ENCODE results near the gene SNTG2.
A peak's percentile ranks its signal among the peaks of the same experiment; 100 is the strongest.
"Not testable (repeated sequence)": the region's sequence is repeated elsewhere in the genome, so short reads cannot be mapped to it uniquely, and the experiment has no call there.

SNTG2 gene

DNA sequence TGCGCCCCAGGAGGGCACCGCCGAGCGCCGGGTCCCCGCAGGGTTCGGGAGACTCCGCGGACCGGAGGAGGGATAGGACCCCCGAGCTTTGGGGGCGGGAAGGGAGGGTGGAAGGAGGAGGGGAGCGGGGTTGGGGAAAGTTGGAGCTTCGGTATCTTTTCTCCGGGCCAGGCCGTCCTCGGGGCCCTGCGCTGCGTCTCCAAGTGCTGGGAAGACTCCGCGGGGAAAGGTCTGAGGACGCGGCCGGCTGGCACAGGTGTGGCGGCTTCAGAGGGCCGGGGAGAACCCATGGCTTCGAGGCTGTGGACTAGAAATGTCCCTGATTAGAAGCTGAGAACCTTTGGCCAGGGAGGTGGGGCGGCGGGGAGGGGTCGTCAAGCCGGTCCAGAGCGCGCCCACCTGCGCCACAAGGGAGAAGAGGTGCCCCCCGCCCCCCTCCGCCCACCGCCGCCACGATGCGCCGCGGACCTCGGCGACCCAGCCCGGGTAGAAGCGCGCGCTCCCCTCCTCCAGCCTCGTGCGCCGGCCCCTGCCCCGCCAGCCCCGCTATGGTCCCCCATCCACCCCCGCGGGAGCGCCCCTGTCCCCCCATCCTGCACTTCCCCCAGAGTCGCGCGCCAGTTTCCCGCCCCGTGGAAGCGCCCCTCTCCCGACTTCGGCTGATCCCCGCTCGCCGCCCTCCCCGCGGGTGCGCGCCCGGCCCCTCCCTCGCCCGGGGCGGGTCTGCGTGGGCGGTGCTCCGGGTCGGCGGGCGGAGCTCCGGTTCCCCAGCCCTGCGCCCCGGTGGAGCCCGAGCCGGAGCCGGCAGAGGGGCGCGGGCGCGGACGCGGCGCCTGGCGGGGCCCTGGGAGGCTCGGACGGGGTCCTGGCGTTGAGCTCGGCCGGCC, at the start of gene SNTG2:
Gene SNTG2, plus strand, starts transcription at position 770 of the 887 bp plus-strand sequence. CDS start 148 bp downstream, outside the sequence.
- H3K36me3 ChIP-seq (ENCODE audit: control insufficient read depth, low read depth, low read length) = no peaks in the 10 kb centered on the region
- H3K4me3 ChIP-seq (ENCODE audit: low read length) = peak within 1 kb of the TSS; percentile 78
- peaks cover 39% of the 10 kb centered on the region for H3K4me1 ChIP-seq (ENCODE audit: control insufficient read depth, low read depth, low read length)
- H3K27me3 ChIP-seq (ENCODE audit: control insufficient read depth, insufficient read depth, low read length) = peaks cover 36% of the 10 kb centered on the region
- peak within 1 kb of the TSS; percentile 53 for H3K9ac ChIP-seq (ENCODE audit: low read length)
- H3K27ac ChIP-seq (ENCODE audit: low read length) = no peak within 1 kb of the TSS
- no peaks in the 10 kb centered on the region for H3K9me3 ChIP-seq (ENCODE audit: control insufficient read depth, low read depth, low read length)

DNA sequence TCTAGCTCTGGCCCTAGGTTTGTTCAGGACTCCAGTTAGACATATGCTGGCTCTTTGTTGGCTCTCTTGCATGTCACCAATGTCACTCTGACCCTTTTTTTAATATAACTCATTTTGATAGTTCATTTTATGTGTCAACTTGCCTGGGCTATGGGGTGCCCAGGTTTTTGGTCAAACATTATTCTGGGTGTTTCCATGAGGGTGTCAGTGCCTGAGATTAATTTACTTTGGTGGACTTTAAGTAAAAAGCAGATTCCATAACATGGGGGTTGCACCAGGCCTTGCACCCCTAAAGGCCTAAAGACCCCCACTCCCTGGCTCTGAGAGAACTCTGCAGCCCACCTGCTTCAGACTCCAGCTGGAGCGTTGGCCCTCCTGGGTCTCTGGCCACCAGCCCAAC, 48.1 kb upstream of the SNTG2 start:
- no peak overlapping the region for H3K27ac ChIP-seq (ENCODE audit: low read length)
- H3K27me3 ChIP-seq (ENCODE audit: control insufficient read depth, insufficient read depth, low read length) = no peaks in the 10 kb centered on the region
- no peaks in the 10 kb centered on the region for H3K36me3 ChIP-seq (ENCODE audit: control insufficient read depth, low read depth, low read length)
- no peak overlapping the region for H3K9ac ChIP-seq (ENCODE audit: low read length)
- peaks cover 8% of the 10 kb centered on the region for H3K4me1 ChIP-seq (ENCODE audit: control insufficient read depth, low read depth, low read length)
- no peaks in the 10 kb centered on the region for H3K9me3 ChIP-seq (ENCODE audit: control insufficient read depth, low read depth, low read length)
- no peak overlapping the region for H3K4me3 ChIP-seq (ENCODE audit: low read length)

DNA sequence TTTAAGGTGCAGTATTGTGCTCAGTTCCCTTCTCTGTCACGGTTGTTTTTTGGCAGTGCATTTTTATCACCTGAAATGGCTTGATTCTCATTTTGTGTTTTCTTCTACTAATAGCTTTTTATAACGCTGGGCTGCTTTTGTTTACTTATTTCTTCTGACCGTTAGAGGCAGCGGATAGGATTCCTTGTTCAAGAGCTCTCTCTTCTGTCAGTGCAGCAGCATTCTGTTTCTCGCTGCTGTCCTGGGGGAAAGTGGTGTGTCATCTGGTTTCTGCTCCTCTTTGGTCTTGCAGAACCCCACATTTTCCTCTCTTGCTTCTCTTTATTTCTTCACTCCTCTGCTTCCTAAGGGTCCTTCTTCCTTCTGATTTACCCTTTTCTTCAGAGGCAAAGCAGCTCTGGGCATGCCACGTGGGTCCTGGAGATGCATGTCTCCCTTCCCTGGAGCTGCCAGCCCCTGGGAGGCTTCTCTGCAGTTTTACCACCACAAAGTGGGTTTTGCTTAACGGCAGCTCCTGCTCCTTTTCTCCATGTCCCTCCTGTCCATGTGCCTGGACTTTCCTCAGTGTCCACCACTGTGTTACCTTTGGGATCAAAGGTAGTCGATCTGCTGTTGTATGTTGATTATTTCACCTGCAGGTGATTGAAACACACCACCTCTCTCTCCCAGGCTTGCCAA, 47.3 kb upstream of the SNTG2 start:
- Histone ChIP-seq H3K36me3 (ENCODE audit: control insufficient read depth, low read depth, low read length) (no peaks in the 10 kb centered on the region), H3K9ac (ENCODE audit: low read length) (no peak overlapping the region), H3K27me3 (ENCODE audit: control insufficient read depth, insufficient read depth, low read length) (no peaks in the 10 kb centered on the region), H3K4me1 (ENCODE audit: control insufficient read depth, low read depth, low read length) (peaks cover 8% of the 10 kb centered on the region), H3K27ac (ENCODE audit: low read length) (no peak overlapping the region), H3K9me3 (ENCODE audit: control insufficient read depth, low read depth, low read length) (no peaks in the 10 kb centered on the region), H3K4me3 (ENCODE audit: low read length) (no peak overlapping the region)

DNA sequence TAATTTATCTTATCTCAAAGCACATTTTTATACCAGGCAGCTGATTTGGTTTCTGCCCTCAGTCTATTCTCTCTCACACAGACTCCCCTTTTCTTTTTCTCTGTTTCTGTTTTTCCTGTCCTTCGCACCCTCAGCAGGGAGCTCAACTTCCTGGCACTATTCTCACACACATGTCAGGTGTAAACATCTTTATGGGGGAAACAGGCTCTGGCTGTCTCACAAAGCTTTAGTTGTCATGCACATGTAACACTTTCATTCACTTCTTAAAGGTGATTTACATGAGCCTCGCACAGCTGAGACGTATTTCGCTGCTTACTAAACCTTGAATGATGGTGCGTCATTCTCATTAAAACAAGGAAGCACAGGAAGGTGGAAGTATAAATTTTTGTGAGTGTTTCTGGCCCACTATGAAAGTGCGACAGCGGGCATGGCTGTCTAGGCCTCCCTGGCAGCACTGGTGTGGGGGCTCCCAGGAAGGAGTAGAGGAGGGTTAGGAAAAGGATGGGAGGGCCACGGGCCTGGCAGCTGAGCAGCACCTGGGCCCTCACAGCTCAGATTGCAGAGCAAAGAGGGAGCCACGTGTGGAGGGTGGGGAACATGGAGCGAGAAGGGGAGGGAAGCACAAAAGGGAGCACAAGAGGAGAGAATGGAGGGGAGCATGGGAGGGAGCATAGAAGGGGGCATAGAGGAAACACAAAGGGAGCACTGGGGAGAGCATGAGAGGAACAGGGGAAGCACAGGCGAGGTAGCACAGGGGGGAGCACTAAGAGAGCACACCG, 46.2 kb upstream of the SNTG2 start:
- H3K9ac ChIP-seq (ENCODE audit: low read length) = no peak overlapping the region
- H3K27ac ChIP-seq (ENCODE audit: low read length) = no peak overlapping the region
- H3K36me3 ChIP-seq (ENCODE audit: control insufficient read depth, low read depth, low read length) = no peaks in the 10 kb centered on the region
- H3K4me3 ChIP-seq (ENCODE audit: low read length) = peak overlapping the region; percentile 26
- no peaks in the 10 kb centered on the region for H3K9me3 ChIP-seq (ENCODE audit: control insufficient read depth, low read depth, low read length)
- peaks cover 8% of the 10 kb centered on the region for H3K4me1 ChIP-seq (ENCODE audit: control insufficient read depth, low read depth, low read length)
- no peaks in the 10 kb centered on the region for H3K27me3 ChIP-seq (ENCODE audit: control insufficient read depth, insufficient read depth, low read length)

DNA sequence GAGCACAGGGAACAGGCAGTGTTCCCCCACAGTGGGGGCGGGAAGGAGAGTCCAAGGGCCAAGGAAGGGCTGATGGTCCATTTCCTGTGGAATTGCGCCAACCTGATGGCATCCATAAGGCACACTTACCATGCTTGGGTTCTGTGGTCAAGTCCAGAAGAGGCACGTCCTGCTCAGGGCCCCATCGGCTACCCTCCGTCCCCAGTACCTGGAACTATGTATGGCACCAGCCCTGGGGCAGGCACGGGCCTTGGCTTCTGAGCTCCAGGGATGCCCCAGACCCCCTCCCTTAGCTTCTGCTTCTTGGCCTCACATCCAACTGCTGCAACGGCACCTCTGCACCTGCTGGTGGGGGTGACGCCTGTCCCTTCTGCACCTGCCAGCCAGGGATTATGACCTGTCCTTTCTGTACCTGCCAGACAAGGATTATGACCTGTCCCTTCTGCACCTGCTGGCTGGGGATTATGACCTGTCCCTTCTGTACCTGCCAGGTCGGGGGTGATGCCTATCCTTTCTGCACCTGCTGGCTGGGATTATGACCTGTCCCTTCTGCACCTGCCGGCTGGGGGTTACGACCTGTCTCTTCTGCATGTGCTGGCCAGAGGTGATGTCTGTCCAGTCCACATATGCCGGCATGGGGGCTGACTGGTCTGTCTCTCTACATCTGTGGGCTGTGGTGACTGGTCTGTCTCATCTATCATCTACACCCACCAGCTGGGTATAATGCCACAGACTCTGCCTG, 45.4 kb upstream of the SNTG2 start:
- no peak overlapping the region for H3K4me3 ChIP-seq (ENCODE audit: low read length)
- no peaks in the 10 kb centered on the region for H3K27me3 ChIP-seq (ENCODE audit: control insufficient read depth, insufficient read depth, low read length)
- H3K9ac ChIP-seq (ENCODE audit: low read length) = no peak overlapping the region
- no peaks in the 10 kb centered on the region for H3K9me3 ChIP-seq (ENCODE audit: control insufficient read depth, low read depth, low read length)
- H3K27ac ChIP-seq (ENCODE audit: low read length) = no peak overlapping the region
- H3K4me1 ChIP-seq (ENCODE audit: control insufficient read depth, low read depth, low read length) = peaks cover 8% of the 10 kb centered on the region
- no peaks in the 10 kb centered on the region for H3K36me3 ChIP-seq (ENCODE audit: control insufficient read depth, low read depth, low read length)

DNA sequence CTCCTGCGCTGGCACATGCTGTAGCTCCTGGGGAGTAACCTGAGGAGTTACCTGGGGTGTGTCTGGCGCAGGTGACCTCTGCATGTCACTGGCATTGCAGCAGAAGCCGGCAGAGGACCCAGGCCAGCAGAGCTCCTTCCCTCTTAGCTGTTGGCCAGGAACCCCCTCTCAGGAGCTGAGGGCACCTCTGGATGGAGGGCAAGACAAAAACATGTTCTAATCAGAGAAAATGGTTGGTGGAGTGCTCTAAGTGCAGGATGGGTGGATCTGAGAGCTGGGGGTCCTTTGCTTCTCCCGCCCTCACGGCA, 44.9 kb upstream of the SNTG2 start:
- Histone ChIP-seq H3K27ac (ENCODE audit: low read length) (no peak overlapping the region), H3K27me3 (ENCODE audit: control insufficient read depth, insufficient read depth, low read length) (no peaks in the 10 kb centered on the region), H3K9ac (ENCODE audit: low read length) (no peak overlapping the region), H3K9me3 (ENCODE audit: control insufficient read depth, low read depth, low read length) (no peaks in the 10 kb centered on the region), H3K36me3 (ENCODE audit: control insufficient read depth, low read depth, low read length) (no peaks in the 10 kb centered on the region), H3K4me1 (ENCODE audit: control insufficient read depth, low read depth, low read length) (peaks cover 8% of the 10 kb centered on the region), H3K4me3 (ENCODE audit: low read length) (no peak overlapping the region)

DNA sequence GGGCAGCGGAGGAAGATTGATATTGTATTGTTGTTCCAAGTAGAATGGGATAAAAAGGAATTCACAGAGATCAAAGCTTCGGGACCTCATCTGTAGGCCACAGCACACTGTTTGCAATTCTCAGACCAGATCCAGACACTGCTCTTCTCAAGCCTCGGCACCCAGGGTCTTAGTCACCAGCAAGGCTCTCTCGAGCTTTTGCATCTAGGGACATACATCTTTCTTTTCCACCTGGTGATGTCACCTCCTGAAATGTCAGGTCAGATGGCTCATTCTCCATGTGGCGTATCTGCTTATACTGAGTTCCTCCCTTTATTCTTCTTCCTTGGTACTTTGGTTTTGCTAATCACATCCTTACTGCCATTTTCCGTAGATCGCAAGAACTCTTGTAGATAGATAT, 42.9 kb upstream of the SNTG2 start:
- H3K27me3 ChIP-seq (ENCODE audit: control insufficient read depth, insufficient read depth, low read length) = no peaks in the 10 kb centered on the region
- no peak overlapping the region for H3K9ac ChIP-seq (ENCODE audit: low read length)
- no peaks in the 10 kb centered on the region for H3K9me3 ChIP-seq (ENCODE audit: control insufficient read depth, low read depth, low read length)
- H3K27ac ChIP-seq (ENCODE audit: low read length) = no peak overlapping the region
- H3K4me1 ChIP-seq (ENCODE audit: control insufficient read depth, low read depth, low read length) = peaks cover 8% of the 10 kb centered on the region
- H3K4me3 ChIP-seq (ENCODE audit: low read length) = no peak overlapping the region
- no peaks in the 10 kb centered on the region for H3K36me3 ChIP-seq (ENCODE audit: control insufficient read depth, low read depth, low read length)

DNA sequence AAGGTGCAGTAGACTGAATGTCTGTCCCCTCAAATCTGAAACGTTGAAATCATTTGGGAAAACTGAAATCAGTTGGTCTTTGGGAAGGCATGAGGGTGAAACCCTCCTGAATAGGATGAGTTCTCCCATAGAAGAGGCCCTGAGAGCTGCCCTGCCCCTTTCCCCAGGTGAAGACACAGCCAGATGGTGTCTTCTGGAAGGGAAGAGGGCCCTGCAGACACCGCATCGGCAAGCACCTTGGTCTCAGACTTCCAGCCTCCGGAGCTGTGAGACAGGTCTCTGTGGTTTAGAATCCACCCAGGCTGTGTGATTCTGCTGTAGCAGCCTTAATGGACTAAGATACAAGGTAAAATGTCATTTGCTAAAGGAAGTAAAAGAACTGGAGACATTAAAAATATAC, 42.1 kb upstream of the SNTG2 start:
- no peaks in the 10 kb centered on the region for H3K9me3 ChIP-seq (ENCODE audit: control insufficient read depth, low read depth, low read length)
- no peaks in the 10 kb centered on the region for H3K36me3 ChIP-seq (ENCODE audit: control insufficient read depth, low read depth, low read length)
- no peaks in the 10 kb centered on the region for H3K27me3 ChIP-seq (ENCODE audit: control insufficient read depth, insufficient read depth, low read length)
- peaks cover 8% of the 10 kb centered on the region for H3K4me1 ChIP-seq (ENCODE audit: control insufficient read depth, low read depth, low read length)
- H3K4me3 ChIP-seq (ENCODE audit: low read length) = no peak overlapping the region
- no peak overlapping the region for H3K27ac ChIP-seq (ENCODE audit: low read length)
- no peak overlapping the region for H3K9ac ChIP-seq (ENCODE audit: low read length)

DNA sequence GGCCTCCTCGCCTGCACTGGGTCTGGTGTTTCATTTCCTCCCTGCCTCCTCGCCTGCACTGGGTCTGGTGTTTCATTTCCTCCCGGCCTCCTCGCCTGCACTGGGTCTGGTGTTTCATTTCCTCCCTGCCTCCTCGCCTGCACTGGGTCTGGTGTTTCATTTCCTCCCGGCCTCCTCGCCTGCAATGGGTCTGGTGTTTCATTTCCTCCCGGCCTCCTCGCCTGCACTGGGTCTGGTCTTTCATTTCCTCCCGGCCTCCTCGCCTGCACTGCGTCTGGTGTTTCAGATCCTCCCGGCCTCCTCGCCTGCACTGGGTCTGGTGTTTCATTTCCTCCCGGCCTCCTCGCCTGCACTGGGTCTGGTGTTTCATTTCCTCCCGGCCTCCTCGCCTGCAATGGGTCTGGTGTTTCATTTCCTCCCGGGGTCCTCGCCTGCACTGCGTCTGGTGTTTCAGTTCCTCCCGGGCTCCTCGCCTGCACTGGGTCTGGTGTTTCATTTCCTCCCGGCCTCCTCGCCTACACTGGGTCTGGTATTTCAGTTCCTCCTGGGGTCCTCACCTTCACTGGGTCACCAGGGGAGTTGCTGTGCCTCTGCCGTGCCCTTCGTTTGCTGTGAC, 40.8 kb upstream of the SNTG2 start:
- not testable (repeated sequence) for H3K27ac ChIP-seq (ENCODE audit: low read length); H3K36me3 ChIP-seq (ENCODE audit: control insufficient read depth, low read depth, low read length); H3K9me3 ChIP-seq (ENCODE audit: control insufficient read depth, low read depth, low read length)

DNA sequence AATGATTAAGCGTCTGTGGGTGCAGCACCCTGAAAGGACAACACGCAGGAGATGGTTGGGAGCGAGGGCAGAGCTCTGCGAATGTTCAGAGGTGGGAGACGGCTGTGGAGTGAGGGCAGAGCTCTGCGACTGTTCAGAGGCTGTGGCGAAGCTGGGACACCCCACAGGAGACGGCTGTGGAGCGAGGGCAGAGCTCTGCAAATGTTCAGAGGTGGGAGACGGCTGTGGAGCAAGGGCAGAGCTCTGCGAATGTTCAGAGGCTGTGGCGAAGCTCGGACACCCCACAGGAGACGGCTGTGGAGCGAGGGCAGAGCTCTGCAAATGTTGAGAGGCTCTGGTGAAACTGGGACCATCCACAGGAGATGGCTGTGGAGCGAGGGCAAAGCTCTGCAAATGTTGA, 40.0 kb upstream of the SNTG2 start:
- H3K27ac ChIP-seq (ENCODE audit: low read length) = no peak overlapping the region

More for the DNA sequence above, 40.8 kb upstream of the SNTG2 start:
- H3K9ac ChIP-seq (ENCODE audit: low read length); H3K4me1 ChIP-seq (ENCODE audit: control insufficient read depth, low read depth, low read length); H3K4me3 ChIP-seq (ENCODE audit: low read length); H3K27me3 ChIP-seq (ENCODE audit: control insufficient read depth, insufficient read depth, low read length): not testable (repeated sequence)

DNA sequence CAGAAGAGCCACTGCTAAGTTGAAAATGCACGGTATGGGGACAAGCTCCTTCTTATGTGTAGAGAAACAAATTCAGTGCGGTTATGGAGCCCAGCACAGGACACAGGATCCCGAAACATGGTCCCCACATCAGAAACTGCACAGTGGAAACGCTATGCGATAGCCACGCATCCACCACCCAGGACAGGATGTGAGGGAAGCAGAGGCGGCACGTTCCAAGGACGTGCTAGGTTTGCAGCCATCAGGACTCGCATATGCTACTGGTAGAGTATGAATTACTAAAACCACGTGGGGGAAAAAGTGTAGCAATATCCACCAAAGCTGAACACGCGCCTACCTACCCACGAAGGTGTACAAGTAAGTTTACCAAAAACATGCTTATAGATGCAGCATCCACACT, 34.7 kb upstream of the SNTG2 start:
- Histone ChIP-seq H3K4me3 (ENCODE audit: low read length) (no peak overlapping the region), H3K36me3 (ENCODE audit: control insufficient read depth, low read depth, low read length) (no peaks in the 10 kb centered on the region), H3K4me1 (ENCODE audit: control insufficient read depth, low read depth, low read length) (no peaks in the 10 kb centered on the region), H3K9ac (ENCODE audit: low read length) (no peak overlapping the region), H3K27ac (ENCODE audit: low read length) (no peak overlapping the region), H3K27me3 (ENCODE audit: control insufficient read depth, insufficient read depth, low read length) (no peaks in the 10 kb centered on the region), H3K9me3 (ENCODE audit: control insufficient read depth, low read depth, low read length) (no peaks in the 10 kb centered on the region)

More for the DNA sequence above, 40.0 kb upstream of the SNTG2 start:
- Histone ChIP-seq H3K27me3 (ENCODE audit: control insufficient read depth, insufficient read depth, low read length) (no peaks in the 10 kb centered on the region), H3K4me3 (ENCODE audit: low read length) (no peak overlapping the region), H3K9me3 (ENCODE audit: control insufficient read depth, low read depth, low read length) (no peaks in the 10 kb centered on the region), H3K9ac (ENCODE audit: low read length) (no peak overlapping the region), H3K36me3 (ENCODE audit: control insufficient read depth, low read depth, low read length) (no peaks in the 10 kb centered on the region), H3K4me1 (ENCODE audit: control insufficient read depth, low read depth, low read length) (no peaks in the 10 kb centered on the region)
